Liver (tissue), 9 donors: Measurements from ENCODE around the gene EPB41L2. TPM values are rescaled to one million over a fixed set of nuclear protein-coding genes. Genes with fewer than 3 reads are reported as not detected.

ENCODE experiments used
- DNase-seq: peaks from one replicate; pipeline ENCODE4 v3.0.0-alpha.2; 2017; ENCODE audit warnings: low spot score
- H3K27ac ChIP-seq, 2 donors: one replicate each; pipeline ENCODE4 v1.7.0; 2013; ENCODE audit warnings: inconsistent platforms in 2 of 2, low read length in 2 of 2, control low read depth in 1 of 2, low read depth in 1 of 2, mild to moderate bottlenecking in 1 of 2
- H3K27me3 ChIP-seq, 4 donors: one replicate each; pipeline versions ENCODE4 v1.6.1 to v1.7.0; 2013; ENCODE audit warnings: low read length in 3 of 4, inconsistent platforms in 1 of 4, mild to moderate bottlenecking in 1 of 4, moderate library complexity in 1 of 4; ENCODE audit not compliant: control insufficient read depth in 4 of 4, insufficient read depth in 4 of 4
- H3K36me3 ChIP-seq, 4 donors: one replicate each; pipeline versions ENCODE4 v1.6.1 to v1.7.0; 2013; ENCODE audit warnings: low read length in 3 of 4, mild to moderate bottlenecking in 3 of 4, low read depth in 1 of 4, moderate library complexity in 1 of 4; ENCODE audit not compliant: control insufficient read depth in 4 of 4, insufficient read depth in 3 of 4
- H3K4me1 ChIP-seq, 4 donors: one replicate each; pipeline versions ENCODE4 v1.6.1 to v1.7.0; 2013; ENCODE audit warnings: low read length in 3 of 4, mild to moderate bottlenecking in 3 of 4, moderate library complexity in 1 of 4; ENCODE audit not compliant: control insufficient read depth in 4 of 4, insufficient read depth in 4 of 4
- H3K4me3 ChIP-seq, 3 donors: one replicate each; pipeline versions ENCODE4 v1.6.1 to v1.7.0; 2013; ENCODE audit warnings: low read length in 3 of 3, control low read depth in 1 of 3, low read depth in 1 of 3, mild to moderate bottlenecking in 1 of 3
- H3K9ac ChIP-seq, 2 donors: one replicate each; pipeline ENCODE4 v1.7.0; 2013; ENCODE audit warnings: low read length in 2 of 2, mild to moderate bottlenecking in 2 of 2, moderate library complexity in 2 of 2, control low read depth in 1 of 2, low read depth in 1 of 2
- H3K9me3 ChIP-seq, 4 donors: one replicate each; pipeline versions ENCODE4 v1.6.1 to v1.7.0; 2013; ENCODE audit warnings: low read length in 3 of 4; ENCODE audit not compliant: control insufficient read depth in 4 of 4
- EGR1 ChIP-seq, 2 donors: IDR thresholded peaks; 2 replicates each; pipeline ENCODE4 v1.6.1; 2016 to 2018; ENCODE audit warnings: antibody characterized with exemption in 2 of 2, low read depth in 2 of 2
- FOXA1 ChIP-seq: IDR thresholded peaks from 2 replicates; pipeline ENCODE4 v1.6.1; 2016; ENCODE audit warnings: antibody characterized with exemption
- FOXA2 ChIP-seq: IDR thresholded peaks from 2 replicates; pipeline ENCODE4 v1.6.1; 2016; ENCODE audit warnings: antibody characterized with exemption
- GABPA ChIP-seq, 2 donors: IDR thresholded peaks in 1 of 2; conservative IDR thresholded peaks in 1 of 2; 2 replicates each; pipeline ENCODE4 v1.6.1; 2016; ENCODE audit warnings: antibody characterized with exemption in 2 of 2, mild to moderate bottlenecking in 1 of 2, moderate library complexity in 1 of 2
- HNF4A ChIP-seq, 2 donors: conservative IDR thresholded peaks; 2 replicates each; pipeline ENCODE4 v1.6.1; 2016; ENCODE audit warnings: antibody characterized with exemption in 2 of 2, mild to moderate bottlenecking in 2 of 2
- HNF4G ChIP-seq: IDR thresholded peaks from 2 replicates; pipeline ENCODE4 v1.6.1; 2016; ENCODE audit warnings: antibody characterized with exemption
- JUND ChIP-seq, 2 donors: IDR thresholded peaks; 2 replicates each; pipeline ENCODE4 v1.6.1; 2016; ENCODE audit warnings: antibody characterized with exemption in 2 of 2
- NR2F2 ChIP-seq: IDR thresholded peaks from 2 replicates; pipeline ENCODE4 v1.6.1; 2016; ENCODE audit warnings: antibody characterized with exemption
- SP1 ChIP-seq: IDR thresholded peaks from 2 replicates; pipeline ENCODE4 v1.6.1; 2018; ENCODE audit warnings: antibody characterized with exemption, mild to moderate bottlenecking
- YY1 ChIP-seq: IDR thresholded peaks from 2 replicates; pipeline ENCODE4 v1.6.1; 2016; ENCODE audit warnings: antibody characterized with exemption, mild to moderate bottlenecking
- WGBS: extraction: QIAGEN DNeasy Blood & Tissue Kit; methylation state at CpG from one replicate; pipeline ENCODE4 v1.1.7; 2013; 5-methylcytosine and 5-hydroxymethylcytosine counted together
- polyA plus RNA-seq, 2 donors: library from polyadenylated mRNA; stranded (reverse) in 1 of 2; unstranded in 1 of 2; fragments of 200-250 nt in 1 of 2; fragments of >200 nt in 1 of 2; fragmentation: Nextera tagmentation in 1 of 2; extraction: Ambion mirVana in 1 of 2; gene quantifications; one replicate each; pipeline versions ENCODE4 v1.2.1 to v1.2.3, GENCODE V29; 2013 to 2015
- total RNA-seq, 2 donors: library from RNA; depleted of rRNA; stranded (reverse); fragments of >200 nt; gene quantifications; one replicate each; pipeline ENCODE4 v1.2.3, GENCODE V29; 2014
- TF ChIP-seq, protein P1 (sequence below): fragments of 150-350 bp; IDR thresholded peaks from 2 replicates; pipeline ENCODE4 v1.5.1; 2017; ENCODE audit warnings: improper control_type of control experiment, low read depth, low read length; ENCODE audit not compliant: missing input control
- TF ChIP-seq, protein P2 (sequence below): IDR thresholded peaks from 2 replicates; pipeline ENCODE4 v1.6.1; 2016; ENCODE audit warnings: antibody characterized with exemption
- TF ChIP-seq, protein P3 (sequence below): IDR thresholded peaks from 2 replicates; pipeline ENCODE4 v1.6.1; 2016; ENCODE audit warnings: antibody characterized with exemption
- TF ChIP-seq, protein P4 (sequence below): IDR thresholded peaks from 2 replicates; pipeline ENCODE4 v1.6.1; 2016; ENCODE audit warnings: antibody characterized with exemption, mild to moderate bottlenecking
- donor health status: healthy.
- donor health status: healthy.
- donor health status: healthy.
- donor health status: healthy.
- donor health status: healthy.

The EPB41L2 gene
- total and polyA plus RNA-seq, 4 donors = 10.0 to 43.3 (median 18.7) TPM

DNA sequence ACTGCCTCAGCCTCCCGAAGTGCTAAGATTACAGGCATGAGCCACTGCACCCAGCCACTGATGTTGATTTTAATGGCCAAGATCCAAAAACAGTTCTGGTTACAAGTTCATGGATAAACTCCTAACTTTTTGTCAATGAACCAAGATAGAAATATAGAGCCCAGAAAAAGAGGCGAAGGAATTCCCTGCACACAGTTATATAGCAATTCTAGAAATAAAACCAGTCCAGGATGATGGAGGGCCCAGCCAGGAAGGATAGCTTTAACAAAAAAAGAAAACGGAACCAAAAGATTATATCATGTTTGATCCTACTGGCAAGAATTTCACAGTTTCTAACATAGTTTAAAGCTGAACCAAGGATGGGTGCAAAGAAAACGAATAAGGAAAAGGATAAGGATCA lies 10.9 kb downstream of the EPB41L2 start:
- TF ChIP-seq FOXA2 (no peak), HNF4G (no peak), YY1 (no peak), JUND (IDR thresholded peaks at IDR 0.05) (no peak), HNF4A (conservative IDR thresholded peaks at IDR 0.05) (no peak), NR2F2 (no peak), FOXA1 (no peak), EGR1 (IDR thresholded peaks at IDR 0.05; ENCODE audit: low read depth in 2 of 2) (no peak), GABPA (IDR thresholded peaks at IDR 0.05 in 1 of 2, conservative IDR thresholded peaks at IDR 0.05 in 1 of 2) (no peak)
- TF ChIP-seq, protein P1, sequence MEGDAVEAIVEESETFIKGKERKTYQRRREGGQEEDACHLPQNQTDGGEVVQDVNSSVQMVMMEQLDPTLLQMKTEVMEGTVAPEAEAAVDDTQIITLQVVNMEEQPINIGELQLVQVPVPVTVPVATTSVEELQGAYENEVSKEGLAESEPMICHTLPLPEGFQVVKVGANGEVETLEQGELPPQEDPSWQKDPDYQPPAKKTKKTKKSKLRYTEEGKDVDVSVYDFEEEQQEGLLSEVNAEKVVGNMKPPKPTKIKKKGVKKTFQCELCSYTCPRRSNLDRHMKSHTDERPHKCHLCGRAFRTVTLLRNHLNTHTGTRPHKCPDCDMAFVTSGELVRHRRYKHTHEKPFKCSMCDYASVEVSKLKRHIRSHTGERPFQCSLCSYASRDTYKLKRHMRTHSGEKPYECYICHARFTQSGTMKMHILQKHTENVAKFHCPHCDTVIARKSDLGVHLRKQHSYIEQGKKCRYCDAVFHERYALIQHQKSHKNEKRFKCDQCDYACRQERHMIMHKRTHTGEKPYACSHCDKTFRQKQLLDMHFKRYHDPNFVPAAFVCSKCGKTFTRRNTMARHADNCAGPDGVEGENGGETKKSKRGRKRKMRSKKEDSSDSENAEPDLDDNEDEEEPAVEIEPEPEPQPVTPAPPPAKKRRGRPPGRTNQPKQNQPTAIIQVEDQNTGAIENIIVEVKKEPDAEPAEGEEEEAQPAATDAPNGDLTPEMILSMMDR = no peak
- TF ChIP-seq, protein P2, sequence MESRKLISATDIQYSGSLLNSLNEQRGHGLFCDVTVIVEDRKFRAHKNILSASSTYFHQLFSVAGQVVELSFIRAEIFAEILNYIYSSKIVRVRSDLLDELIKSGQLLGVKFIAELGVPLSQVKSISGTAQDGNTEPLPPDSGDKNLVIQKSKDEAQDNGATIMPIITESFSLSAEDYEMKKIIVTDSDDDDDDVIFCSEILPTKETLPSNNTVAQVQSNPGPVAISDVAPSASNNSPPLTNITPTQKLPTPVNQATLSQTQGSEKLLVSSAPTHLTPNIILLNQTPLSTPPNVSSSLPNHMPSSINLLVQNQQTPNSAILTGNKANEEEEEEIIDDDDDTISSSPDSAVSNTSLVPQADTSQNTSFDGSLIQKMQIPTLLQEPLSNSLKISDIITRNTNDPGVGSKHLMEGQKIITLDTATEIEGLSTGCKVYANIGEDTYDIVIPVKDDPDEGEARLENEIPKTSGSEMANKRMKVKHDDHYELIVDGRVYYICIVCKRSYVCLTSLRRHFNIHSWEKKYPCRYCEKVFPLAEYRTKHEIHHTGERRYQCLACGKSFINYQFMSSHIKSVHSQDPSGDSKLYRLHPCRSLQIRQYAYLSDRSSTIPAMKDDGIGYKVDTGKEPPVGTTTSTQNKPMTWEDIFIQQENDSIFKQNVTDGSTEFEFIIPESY = no peak
- TF ChIP-seq, protein P3, sequence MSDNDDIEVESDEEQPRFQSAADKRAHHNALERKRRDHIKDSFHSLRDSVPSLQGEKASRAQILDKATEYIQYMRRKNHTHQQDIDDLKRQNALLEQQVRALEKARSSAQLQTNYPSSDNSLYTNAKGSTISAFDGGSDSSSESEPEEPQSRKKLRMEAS = no peak
- TF ChIP-seq, protein P4, sequence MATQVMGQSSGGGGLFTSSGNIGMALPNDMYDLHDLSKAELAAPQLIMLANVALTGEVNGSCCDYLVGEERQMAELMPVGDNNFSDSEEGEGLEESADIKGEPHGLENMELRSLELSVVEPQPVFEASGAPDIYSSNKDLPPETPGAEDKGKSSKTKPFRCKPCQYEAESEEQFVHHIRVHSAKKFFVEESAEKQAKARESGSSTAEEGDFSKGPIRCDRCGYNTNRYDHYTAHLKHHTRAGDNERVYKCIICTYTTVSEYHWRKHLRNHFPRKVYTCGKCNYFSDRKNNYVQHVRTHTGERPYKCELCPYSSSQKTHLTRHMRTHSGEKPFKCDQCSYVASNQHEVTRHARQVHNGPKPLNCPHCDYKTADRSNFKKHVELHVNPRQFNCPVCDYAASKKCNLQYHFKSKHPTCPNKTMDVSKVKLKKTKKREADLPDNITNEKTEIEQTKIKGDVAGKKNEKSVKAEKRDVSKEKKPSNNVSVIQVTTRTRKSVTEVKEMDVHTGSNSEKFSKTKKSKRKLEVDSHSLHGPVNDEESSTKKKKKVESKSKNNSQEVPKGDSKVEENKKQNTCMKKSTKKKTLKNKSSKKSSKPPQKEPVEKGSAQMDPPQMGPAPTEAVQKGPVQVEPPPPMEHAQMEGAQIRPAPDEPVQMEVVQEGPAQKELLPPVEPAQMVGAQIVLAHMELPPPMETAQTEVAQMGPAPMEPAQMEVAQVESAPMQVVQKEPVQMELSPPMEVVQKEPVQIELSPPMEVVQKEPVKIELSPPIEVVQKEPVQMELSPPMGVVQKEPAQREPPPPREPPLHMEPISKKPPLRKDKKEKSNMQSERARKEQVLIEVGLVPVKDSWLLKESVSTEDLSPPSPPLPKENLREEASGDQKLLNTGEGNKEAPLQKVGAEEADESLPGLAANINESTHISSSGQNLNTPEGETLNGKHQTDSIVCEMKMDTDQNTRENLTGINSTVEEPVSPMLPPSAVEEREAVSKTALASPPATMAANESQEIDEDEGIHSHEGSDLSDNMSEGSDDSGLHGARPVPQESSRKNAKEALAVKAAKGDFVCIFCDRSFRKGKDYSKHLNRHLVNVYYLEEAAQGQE = no peak
- peaks cover 8 to 20% (median 12%) of the 10 kb centered on the region in 4 donors for H3K9me3 ChIP-seq
- no peak overlapping the region for H3K4me3 ChIP-seq
- DNase-seq = no peak
- no peak overlapping the region for H3K9ac ChIP-seq
- H3K36me3 ChIP-seq = peaks cover 0 to 2% (median 0%) of the 10 kb centered on the region in 4 donors
- no peaks in the 10 kb centered on the region for H3K27me3 ChIP-seq
- WGBS = 86% methylated on average over 4 of the region's 4 CpGs
- no peaks in the 10 kb centered on the region for H3K4me1 ChIP-seq
- no peak overlapping the region for H3K27ac ChIP-seq

- no peak for TF ChIP-seq FOXA2
- no peak for TF ChIP-seq SP1
- no peak for TF ChIP-seq NR2F2
- no peak for TF ChIP-seq JUND (IDR thresholded peaks at IDR 0.05)
- TF ChIP-seq, protein P4 = no peak
- TF ChIP-seq, protein P3 = no peak
- Histone ChIP-seq H3K27me3 (no peaks in the 10 kb centered on the region), H3K4me1 (no peaks in the 10 kb centered on the region), H3K4me3 (no peak overlapping the region), H3K27ac (no peak overlapping the region), H3K36me3 (peaks cover 0 to 2% (median 0%) of the 10 kb centered on the region in 4 donors), H3K9me3 (peaks cover 8 to 20% (median 12%) of the 10 kb centered on the region in 4 donors), H3K9ac (no peak overlapping the region)
- WGBS = 89% methylated on average over 1 of the region's 1 CpG
- DNase-seq = no peak
Measured at GRCh38 chr6:131051341-131051740, 11.7 kb downstream of the EPB41L2 start.
